ENCODE data around the gene ERICH4.
"Not testable (repeated sequence)": the region's sequence is repeated elsewhere in the genome, so short reads cannot be mapped to it uniquely, and the experiment has no call there.

ERICH4 gene

GRCh38 chr19:41478875-41479756 is 36.2 kb downstream of the ERICH4 start:
- H3K4me3 ChIP-seq (ENCODE audit: low read depth, low read length): no peak overlapping the region
- TF ChIP-seq CTCF (IDR thresholded peaks at IDR 0.05; ENCODE audit: insufficient read depth, low read depth, low read length, missing control alignments): no peak
- DNase-seq (ENCODE audit: low read depth): no peak

- TF ChIP-seq CTCF (IDR thresholded peaks at IDR 0.05; ENCODE audit: insufficient read depth, low read depth, low read length, missing control alignments): no peak
- H3K4me3 ChIP-seq (ENCODE audit: low read depth, low read length): no peak overlapping the region
- peak; percentile 32 for DNase-seq (ENCODE audit: low read depth)
Measured at GRCh38 chr19:41479757-41480191, 36.8 kb downstream of the ERICH4 start.

GRCh38 chr19:41480336-41480735 is 37.4 kb downstream of the ERICH4 start:
- H3K4me3 ChIP-seq (ENCODE audit: low read depth, low read length): no peak overlapping the region
- no peak for TF ChIP-seq CTCF (IDR thresholded peaks at IDR 0.05; ENCODE audit: insufficient read depth, low read depth, low read length, missing control alignments)
- no peak for DNase-seq (ENCODE audit: low read depth)

- H3K4me3 ChIP-seq (ENCODE audit: low read depth, low read length): no peak overlapping the region
- no peak for DNase-seq (ENCODE audit: low read depth)
- TF ChIP-seq CTCF (IDR thresholded peaks at IDR 0.05; ENCODE audit: insufficient read depth, low read depth, low read length, missing control alignments): no peak
Measured at GRCh38 chr19:41484822-41485221, 41.9 kb downstream of the ERICH4 start.

GRCh38 chr19:41486953-41487352 is 44.0 kb downstream of the ERICH4 start:
- H3K4me3 ChIP-seq (ENCODE audit: low read depth, low read length): not testable (repeated sequence)

GRCh38 chr19:41492843-41493242 is 49.9 kb downstream of the ERICH4 start:
- no peak for TF ChIP-seq CTCF (IDR thresholded peaks at IDR 0.05; ENCODE audit: insufficient read depth, low read depth, low read length, missing control alignments)
- DNase-seq (ENCODE audit: low read depth): no peak

More at GRCh38 chr19:41486953-41487352, 44.0 kb downstream of the ERICH4 start:
- not testable (repeated sequence) for DNase-seq (ENCODE audit: low read depth)

More at GRCh38 chr19:41492843-41493242, 49.9 kb downstream of the ERICH4 start:
- H3K4me3 ChIP-seq (ENCODE audit: low read depth, low read length): no peak overlapping the region

All from GM12865 (cell line).